GM21619 (cell line): ENCODE data around the gene PBXIP1.

Experiments
- ATAC-seq: cut with Tn5 transposase; IDR thresholded peaks from one replicate; pipeline ENCODE4 v1.9.1; 2021; ENCODE audit not compliant: unreplicated experiment

PBXIP1 gene

DNA sequence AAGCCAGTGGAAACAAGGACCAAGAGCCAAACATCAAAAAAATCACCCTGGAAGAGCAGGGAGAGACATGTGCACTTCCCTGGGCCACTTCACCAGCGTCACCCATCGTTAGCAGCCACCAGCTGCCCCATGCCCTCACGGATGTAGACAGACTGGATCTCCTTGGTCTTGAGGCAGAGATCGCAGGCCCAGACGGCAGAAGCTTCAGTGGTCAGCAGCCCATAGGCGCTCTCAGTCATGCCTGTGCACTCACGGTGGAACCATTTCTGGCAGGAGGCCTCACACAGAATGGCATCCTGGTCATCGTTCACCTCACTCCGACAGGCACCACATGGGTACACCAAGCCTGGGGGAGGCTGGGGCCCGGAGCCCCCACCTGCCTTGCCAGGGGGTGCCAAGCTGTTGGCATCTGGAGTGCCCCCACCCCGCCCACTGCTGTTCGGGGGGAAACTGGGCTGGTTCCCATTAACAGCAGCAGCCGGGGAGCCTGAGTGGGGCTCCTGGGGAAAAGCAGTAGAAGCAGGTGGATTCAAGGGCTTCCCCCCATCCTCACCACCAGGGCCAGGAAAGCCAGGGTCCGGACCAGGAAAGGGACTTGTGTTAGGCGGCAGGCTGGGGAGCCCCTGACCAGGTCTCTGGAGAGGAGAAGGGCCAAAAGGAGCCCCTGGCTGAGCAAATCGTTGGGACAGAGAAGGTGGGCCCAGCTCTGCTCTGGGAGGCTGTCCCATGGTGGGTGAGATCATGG is 3.0 kb upstream of the PBXIP1 start:
- no peak for ATAC-seq

GRCh38 chr1:154958036-154958435 is 2.1 kb upstream of the PBXIP1 start:
- ATAC-seq: no peak

- ATAC-seq: no peak
These were observed 1.3 kb upstream of the PBXIP1 start for GRCh38 chr1:154957091-154957657.

DNA sequence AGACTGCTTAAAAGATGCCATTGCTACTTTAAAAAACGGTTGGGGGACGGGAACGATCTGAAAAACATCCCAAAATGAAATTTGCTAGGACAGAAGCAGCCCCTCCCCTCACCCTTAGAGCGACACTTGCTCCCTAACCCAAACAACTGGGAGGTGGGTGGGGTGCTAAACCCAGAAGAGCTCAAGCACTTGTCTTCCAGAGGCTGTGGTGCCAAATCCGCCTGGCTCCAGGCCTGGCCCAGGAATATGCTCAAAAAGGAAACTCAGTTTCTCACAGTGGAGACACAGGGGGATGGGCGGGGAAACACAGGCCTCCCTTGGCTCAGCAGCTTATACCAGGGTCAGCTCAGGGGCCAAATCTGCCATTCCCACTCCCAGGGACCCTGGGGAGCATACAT is 644 bp upstream of the PBXIP1 start:
- ATAC-seq: no peak

- ATAC-seq: peak; percentile 65
These were observed 721 bp downstream of the PBXIP1 start for GRCh38 chr1:154955039-154955717.

DNA sequence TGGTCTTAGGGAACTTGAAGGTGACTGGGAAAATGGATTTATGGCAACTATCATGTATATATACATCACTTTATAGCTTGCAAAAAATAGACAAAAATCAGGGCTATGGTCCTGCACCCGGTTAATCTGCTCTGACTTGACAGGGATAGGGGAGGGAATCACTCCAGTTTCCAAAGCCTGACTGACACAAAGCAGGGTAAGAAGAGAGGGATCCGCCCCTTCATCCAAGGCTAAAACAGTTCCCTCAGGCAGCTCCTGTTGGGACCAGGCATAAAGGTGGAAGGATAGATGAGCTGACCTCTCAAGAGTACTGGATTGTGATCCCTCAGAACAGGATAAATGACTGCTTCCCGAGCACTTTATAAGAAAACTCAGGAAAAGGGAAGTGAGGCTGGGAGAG is 1.4 kb downstream of the PBXIP1 start:
- no peak for ATAC-seq

- no peak for ATAC-seq
These were observed 2.3 kb downstream of the PBXIP1 start for GRCh38 chr1:154953611-154954038.

DNA sequence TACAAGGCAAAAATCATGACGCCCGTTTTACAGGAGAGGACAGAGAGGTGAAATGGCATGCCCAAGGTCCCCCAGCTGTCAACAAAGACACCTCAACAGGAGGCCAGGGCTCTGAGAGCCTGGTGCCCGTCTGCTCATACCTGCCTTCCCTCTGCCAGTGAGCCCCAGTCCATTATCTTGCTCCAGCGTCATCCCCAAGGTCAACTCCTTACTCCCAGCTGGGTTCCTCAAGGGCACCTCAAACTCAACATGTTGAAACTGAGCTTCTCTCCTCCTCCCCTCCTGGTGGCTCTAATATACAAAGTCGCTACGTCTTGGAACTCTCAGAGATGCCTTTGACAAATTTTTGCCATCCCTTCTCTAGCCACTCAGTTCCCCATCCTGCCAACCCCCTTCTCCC is 3.2 kb downstream of the PBXIP1 start:
- ATAC-seq: no peak

GRCh38 chr1:154951901-154952657 is 3.8 kb downstream of the PBXIP1 start:
- no peak for ATAC-seq

- ATAC-seq: no peak
These were observed 7.8 kb downstream of the PBXIP1 start for GRCh38 chr1:154948079-154948478.

- no peak for ATAC-seq
These were observed 9.7 kb downstream of the PBXIP1 start for GRCh38 chr1:154945962-154946850.

- no peak for ATAC-seq
These were observed 10.5 kb downstream of the PBXIP1 start for GRCh38 chr1:154945160-154945961.

GRCh38 chr1:154944401-154945159 is 11.3 kb downstream of the PBXIP1 start:
- ATAC-seq: no peak

- no peak for ATAC-seq
These were observed 12.1 kb downstream of the PBXIP1 start for GRCh38 chr1:154943649-154944400.

DNA sequence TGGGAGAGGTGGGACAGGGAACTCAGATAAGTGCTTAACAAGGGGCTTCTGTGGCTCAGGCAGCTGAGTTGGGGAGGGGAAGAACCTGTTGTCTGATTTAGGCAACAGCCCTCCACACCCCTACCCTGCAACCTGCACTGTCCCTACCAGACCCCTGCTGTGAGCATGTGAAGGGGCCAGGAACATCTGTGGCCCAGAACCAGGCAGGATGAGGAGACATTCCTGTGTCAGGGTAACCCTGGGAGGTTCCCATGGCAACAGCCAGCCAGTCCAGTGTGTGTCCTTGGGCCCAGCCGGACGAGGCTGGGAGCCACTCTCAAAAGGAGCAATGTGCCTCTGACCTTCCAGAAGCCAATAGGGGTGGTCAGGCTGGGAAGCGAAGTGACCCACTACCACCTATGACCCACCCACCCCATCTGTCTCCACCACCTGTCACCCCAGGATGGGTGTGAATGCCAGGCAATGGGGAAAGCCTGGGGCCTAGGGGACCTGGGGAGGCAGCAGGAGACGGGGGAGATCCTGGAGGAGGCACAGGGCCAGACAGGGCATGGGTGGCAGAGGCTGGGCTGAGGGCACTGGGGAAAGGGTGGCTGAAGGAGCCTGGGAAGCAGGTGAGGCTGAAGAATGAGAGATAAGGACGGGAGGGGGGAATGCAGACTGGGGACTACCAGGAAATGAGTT is 14.4 kb downstream of the PBXIP1 start:
- no peak for ATAC-seq

DNA sequence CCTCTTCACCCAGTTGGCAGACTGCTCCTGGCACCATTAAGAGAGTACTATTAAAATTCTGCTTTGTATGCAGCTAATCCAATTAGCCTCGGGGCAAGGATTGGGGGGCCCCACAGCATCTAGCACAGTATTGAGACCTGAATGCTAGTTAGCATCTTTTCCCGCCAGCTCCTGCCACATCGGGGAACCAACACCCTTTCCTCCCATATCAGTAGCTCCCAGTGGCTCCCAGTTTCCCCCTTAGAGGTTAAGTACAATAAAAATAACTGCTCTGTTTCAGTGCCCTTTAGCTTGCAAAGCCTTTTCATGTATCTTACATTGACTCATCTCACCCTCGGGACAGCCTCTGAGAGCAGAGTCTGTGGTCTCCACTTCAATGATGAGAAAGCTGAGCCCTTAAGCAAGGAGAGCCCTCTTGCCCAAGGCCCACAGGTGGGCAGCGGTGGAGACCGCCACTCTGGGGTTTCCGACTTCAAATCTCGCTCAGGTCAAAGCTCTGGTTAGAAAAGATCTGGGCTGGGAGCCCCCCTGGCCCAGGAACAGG is 15.2 kb downstream of the PBXIP1 start:
- ATAC-seq: no peak

DNA sequence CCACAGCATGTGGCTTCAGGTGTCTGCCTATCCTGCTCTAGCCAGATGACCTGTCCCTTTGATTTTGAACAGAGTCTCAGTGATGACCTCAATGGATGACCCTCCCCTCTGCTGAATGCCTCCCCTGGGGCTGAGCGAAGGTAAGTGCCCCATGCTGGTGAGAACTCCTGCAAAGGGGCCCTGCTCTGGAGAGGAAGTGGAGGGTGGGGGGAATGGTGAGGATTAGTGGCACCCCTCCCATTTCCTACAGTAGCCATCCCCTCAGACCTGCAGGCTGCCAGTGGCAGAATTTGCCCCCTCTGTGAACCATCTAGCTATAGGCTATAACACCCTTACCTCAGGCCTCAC is 15.7 kb downstream of the PBXIP1 start:
- no peak for ATAC-seq
